ENCODE measurements around the gene ZNF385B.

Gene ZNF385B

GRCh38 chr2:179861416-179862067 lies at the start of gene ZNF385B:
Gene ZNF385B (minus strand): TSS chr2:179861612.
- no peak for TF ChIP-seq CTCF (IDR thresholded peaks at IDR 0.05; ENCODE audit: extremely low read depth, insufficient read depth, missing control alignments)
- peak; percentile 20 for DNase-seq (ENCODE audit: low spot score)
- in situ Hi-C loops (cut with MboI; ENCODE audit: low pct_unique_long_range_greater_than_20kb, low sequenced_read_pairs, unreplicated experiment), result no loop called here

- TF ChIP-seq CTCF (IDR thresholded peaks at IDR 0.05; ENCODE audit: extremely low read depth, insufficient read depth, missing control alignments), result no peak
- in situ Hi-C loops (cut with MboI; ENCODE audit: low pct_unique_long_range_greater_than_20kb, low sequenced_read_pairs, unreplicated experiment), result no loop called here
- DNase-seq (ENCODE audit: low spot score), result no peak
Observed at GRCh38 chr2:179910735-179911113, 49.3 kb upstream of the ZNF385B start.

- DNase-seq (ENCODE audit: low spot score), result no peak
- TF ChIP-seq CTCF (IDR thresholded peaks at IDR 0.05; ENCODE audit: extremely low read depth, insufficient read depth, missing control alignments), result no peak
- in situ Hi-C loops (cut with MboI; ENCODE audit: low pct_unique_long_range_greater_than_20kb, low sequenced_read_pairs, unreplicated experiment), result no loop called here
Observed at GRCh38 chr2:179909845-179910734, 48.7 kb upstream of the ZNF385B start.

GRCh38 chr2:179900655-179901054 lies 39.2 kb upstream of the ZNF385B start:
- in situ Hi-C loops (cut with MboI; ENCODE audit: low pct_unique_long_range_greater_than_20kb, low sequenced_read_pairs, unreplicated experiment), result no loop called here
- no peak for TF ChIP-seq CTCF (IDR thresholded peaks at IDR 0.05; ENCODE audit: extremely low read depth, insufficient read depth, missing control alignments)
- DNase-seq (ENCODE audit: low spot score), result no peak

- in situ Hi-C loops (cut with MboI; ENCODE audit: low pct_unique_long_range_greater_than_20kb, low sequenced_read_pairs, unreplicated experiment), result no loop called here
- DNase-seq (ENCODE audit: low spot score), result no peak
- TF ChIP-seq CTCF (IDR thresholded peaks at IDR 0.05; ENCODE audit: extremely low read depth, insufficient read depth, missing control alignments), result no peak
Observed at GRCh38 chr2:179899666-179900065, 38.3 kb upstream of the ZNF385B start.

- in situ Hi-C loops (cut with MboI; ENCODE audit: low pct_unique_long_range_greater_than_20kb, low sequenced_read_pairs, unreplicated experiment), result no loop called here
- no peak for DNase-seq (ENCODE audit: low spot score)
- peak; percentile 22 for TF ChIP-seq CTCF (IDR thresholded peaks at IDR 0.05; ENCODE audit: extremely low read depth, insufficient read depth, missing control alignments)
Observed at GRCh38 chr2:179898873-179899272, 37.5 kb upstream of the ZNF385B start.
